Esophagus squamous epithelium (tissue), 4 donors: ENCODE results near the gene ZNF385B.

Experiments
- CTCF ChIP-seq, 6 experiments: fragments of 450-650 bp in 4 of 6; fragments of 200-600 bp in 2 of 6; sonication (generic) in 2 of 6; IDR thresholded peaks; one replicate each; pipeline ENCODE4 v1.5.1; 2016 to 2019; ENCODE audit warnings: antibody characterized with exemption in 6 of 6, mild to moderate bottlenecking in 4 of 6, moderate library complexity in 4 of 6
- POLR2A ChIP-seq, 4 donors: fragments of 450-650 bp; IDR thresholded peaks; one replicate each; pipeline ENCODE4 v1.6.1; 2017; ENCODE audit warnings: antibody characterized with exemption in 4 of 4, mild to moderate bottlenecking in 4 of 4, moderate library complexity in 3 of 4

GRCh38 chr2:179729966-179730365, 131.4 kb downstream of the ZNF385B start:
- TF ChIP-seq CTCF (IDR thresholded peaks at IDR 0.05) = no peak
- TF ChIP-seq POLR2A (IDR thresholded peaks at IDR 0.05) = no peak
